ENCODE data around the gene NUCKS1.

NUCKS1 gene

DNA sequence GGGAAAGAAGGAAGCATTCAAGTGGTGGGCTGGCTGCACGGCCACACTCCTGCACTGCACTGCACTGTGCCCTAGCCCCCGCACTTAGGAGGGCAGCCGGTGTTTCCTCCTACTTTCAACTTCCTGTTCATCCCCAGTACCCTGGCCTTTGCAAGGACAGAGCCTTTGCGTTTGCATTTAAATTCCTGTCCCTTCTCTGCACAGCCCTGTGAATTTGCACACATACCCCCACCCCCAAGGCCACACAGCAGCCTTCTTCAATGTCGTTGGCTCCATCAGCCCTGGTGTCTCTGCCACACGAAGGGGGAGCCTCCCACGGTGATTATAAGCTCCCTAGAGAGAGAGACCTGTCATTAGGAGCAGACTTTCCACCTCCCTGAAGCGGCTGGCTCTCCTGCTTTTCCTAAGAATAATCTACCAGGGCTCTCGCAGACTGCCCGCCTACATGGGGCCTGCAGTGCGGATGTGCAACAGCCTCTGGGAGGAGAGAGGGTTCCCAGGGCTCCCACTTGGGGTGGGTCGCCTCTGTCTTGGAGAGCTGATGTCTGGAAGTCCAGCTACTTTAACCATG lies 56.5 kb downstream of the NUCKS1 start:
- DNase-seq: no peak

DNA sequence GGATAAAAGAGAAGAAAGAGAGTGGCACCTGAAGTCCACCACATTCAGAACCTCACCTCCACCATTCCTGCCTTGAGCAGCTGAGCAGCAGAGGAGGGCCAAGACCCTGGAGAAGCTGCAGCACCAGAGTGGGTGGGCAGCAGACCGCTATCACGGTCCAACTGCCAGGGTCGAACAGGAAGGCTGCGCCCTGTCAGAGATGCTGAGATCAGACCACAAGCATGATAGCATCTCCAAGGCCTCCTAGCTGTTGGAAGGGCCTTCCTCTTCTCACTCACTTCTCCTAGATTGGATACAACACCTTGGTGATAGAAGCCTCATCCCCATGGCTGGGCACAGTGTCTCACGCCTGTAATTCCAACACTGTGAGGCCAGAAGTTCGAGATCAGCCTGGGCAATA lies 57.6 kb downstream of the NUCKS1 start:
- DNase-seq: no peak

DNA sequence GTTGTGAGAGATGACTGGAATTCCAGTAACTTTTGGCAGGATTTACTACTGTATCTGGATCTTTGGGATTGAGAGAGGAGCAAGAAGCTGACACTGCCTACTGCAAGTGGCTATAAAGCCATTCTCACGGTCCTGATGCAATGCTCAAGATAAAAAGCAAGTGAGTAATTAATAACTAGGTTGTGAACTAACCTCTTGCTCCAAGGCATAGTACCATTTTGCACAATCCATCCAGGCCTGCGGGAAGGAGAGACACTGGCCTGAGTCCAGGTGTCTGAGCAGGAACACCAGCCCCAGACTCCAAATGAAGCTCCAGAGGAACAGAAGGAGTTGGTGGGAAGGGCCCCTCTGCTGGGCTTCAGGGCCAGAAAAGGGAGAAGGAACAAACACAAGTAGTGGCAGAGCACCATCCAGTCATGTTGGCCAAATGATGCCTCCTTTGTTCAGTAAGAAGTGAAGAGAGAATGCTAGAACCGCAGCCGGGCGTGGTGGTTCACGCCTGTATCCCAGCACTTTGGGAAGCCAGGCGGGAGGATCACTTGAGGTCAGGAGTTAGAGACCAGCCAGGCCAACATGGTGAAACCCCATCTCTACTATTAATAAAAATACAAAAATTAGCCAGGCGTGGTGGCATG lies 59.7 kb downstream of the NUCKS1 start:
- no peak for DNase-seq

DNA sequence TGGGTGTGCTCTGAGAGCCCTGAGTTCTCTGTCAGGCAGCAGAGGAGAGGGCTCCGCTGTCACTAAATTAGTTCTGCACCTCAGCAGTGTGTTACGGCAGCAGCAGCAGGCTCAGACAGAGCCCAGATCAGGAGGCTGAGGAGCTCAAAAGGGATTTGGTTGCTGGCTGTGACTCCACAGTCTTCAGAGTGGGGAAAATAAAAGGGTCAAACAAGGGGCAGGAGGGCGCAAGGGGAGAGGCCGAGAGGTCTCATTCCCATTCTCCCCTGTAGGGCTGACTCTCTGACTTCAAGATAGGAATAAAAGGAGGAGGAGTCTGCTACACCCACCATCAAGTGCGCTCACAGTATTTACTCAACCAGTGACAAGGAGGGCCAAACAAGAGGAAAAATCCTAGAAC lies 60.5 kb downstream of the NUCKS1 start:
- DNase-seq: no peak

DNA sequence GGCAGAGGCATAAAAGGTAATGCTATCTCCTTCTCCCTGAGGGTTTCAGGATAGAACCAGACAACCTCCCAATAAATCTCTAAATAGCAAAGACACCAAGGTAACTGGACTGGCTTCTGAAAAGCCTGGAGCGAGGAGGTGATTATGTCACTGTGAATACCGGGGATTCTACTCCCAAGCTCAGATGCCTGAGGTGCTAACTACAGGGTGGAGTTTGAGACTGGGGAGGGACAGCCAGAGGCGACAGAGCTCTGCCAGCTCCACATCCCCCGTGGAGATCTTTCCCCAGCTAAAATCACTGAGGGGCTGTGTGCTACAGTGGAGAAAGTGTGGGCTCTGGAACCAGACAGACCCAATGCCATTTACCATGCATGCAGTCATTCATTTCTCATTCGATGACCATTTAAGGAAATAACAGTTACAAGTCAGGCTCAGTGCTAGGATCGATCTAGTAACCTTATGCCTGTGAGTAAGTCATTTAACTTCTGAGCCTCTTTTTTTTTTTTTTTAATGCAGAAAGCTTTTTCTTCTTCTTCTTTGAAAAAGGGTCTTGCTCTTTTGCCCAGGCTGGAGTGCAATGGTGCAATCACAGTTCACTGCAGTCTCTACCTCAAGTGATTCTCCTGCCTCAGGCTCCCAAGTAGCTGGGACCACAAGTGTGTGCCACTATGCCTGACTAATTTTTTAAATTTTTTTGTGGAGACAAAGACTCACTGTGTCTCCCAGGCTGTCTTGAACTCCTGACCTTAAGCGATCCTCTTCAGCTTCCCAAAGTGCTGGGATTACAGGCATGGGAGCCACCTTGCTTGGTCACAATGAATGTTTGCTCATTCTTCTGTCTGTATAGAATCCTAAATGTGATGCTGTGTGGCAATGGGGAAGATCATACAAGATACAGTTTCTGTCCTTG lies 61.6 kb downstream of the NUCKS1 start:
- DNase-seq: no peak

DNA sequence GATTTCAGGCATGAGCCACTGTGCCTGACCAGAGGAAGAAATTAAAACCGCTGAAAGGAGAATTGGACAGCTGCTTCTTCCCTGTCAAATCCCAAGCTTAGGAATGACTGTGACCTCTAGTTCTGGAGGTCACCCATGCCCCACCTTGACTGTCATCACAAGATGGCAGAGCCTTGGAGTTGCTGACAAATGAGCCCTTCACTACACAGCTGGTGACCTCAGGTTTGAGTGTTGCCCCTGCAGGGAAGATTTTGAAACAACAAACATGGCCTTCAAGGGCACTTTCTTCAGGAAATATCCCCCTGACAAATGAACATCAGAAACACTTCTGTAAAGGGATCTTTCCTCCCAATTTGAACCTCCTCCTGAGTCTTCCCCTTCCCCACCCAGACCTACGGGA lies 62.7 kb downstream of the NUCKS1 start:
- no peak for DNase-seq

DNA sequence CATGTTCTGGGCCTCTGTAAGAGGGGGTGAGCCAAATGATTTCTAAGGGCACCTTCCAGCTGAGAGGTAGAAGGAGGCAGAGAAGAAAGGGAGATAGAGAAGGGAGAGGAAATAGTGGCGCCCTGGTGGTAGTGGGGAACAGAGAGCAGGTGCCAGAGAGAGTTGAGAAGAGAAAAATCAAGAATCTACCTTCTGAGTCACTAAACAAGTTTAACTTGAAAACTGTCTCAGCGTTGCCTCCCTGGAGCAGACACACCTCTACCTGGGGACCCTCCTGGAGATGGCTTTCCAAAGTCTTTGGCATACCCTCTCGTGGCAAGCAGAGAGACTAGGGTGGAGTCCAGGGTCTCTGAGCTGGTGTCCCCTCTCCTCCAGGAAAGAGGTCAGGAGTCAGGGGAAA lies 68.6 kb downstream of the NUCKS1 start:
- DNase-seq: no peak

DNA sequence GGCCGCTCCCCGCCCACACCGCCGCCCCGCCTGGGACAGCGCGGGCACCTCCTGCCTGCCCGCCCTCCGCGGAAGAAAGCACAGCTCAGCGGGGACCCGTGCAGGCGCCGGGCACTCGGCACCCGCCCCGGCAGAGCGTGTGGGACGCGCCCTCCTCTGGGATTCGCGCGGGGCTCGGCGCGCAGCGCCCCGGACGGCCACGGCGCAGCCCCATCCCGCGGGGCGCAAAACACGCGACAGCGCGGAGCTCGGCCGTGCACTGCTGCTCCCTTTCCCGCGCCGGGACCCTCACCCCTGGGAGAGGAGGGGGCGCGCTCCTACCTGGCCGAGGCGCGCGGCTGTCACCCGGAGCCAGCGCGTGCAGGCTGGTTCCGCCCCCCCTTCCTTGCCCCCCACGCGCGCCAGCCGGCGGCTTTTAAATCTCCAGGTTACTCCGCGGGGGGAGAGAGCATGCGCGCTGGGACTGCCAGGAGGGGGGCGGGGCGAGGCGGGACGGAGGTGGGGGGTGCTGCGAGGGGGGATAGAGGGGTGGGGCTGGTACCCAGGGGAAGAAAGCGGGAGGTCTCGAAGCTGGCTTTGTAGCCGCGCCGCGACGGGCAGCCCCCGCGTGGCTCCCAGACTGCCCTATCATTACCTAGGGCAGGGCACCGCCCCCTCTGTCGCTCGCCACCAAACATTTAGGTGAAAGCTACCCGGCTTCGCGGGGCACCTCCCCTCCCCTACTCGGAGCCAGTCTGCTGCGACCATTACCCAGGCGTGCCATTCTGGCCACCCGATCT lies 69.7 kb downstream of the NUCKS1 start, which contains the start of gene SLC45A3:
SLC45A3 (minus strand) TSS at position 437 of the 779 bp plus-strand sequence. CDS start 15,853 bp downstream, outside the sequence.
- DNase-seq: peak; percentile 33

DNA sequence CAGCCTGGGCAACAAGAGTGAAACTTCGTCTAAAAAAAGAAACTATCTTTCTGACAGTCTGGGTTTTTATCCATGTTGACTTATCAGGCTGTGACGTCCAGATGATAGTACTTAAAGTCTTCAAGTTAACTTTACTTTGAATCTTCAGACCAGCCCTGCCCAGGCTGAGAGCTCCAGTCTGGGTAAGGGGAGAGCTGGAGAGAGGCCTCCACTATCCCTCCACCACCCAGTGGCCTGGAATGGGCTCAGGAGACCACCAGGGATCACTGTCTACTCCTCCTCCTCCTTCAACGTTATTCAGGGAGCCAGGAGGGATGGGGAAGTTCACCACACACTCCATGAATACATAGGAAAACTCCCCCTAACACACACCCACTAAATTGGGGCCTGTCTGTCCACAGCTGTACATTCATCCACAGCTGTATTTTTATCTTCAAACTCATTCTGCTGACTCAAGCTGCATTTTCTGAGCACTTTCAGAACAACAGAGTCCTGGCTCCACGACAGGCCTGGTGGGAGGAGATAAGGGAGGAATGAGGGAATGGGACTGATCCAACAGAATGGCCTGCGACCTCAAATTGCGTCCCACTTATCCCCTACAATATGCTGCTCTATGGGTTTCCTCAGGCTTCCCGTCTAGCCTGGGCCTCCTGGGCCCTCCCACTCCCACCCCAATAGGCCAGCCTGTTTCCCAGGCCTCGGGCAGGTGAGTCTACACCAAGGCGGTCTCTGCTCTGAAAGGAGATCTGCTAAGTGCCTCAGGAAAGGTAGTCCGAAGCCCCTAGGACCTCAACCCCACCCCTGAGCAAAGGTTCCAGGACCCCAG lies 71.5 kb downstream of the NUCKS1 start:
- DNase-seq: no peak

DNA sequence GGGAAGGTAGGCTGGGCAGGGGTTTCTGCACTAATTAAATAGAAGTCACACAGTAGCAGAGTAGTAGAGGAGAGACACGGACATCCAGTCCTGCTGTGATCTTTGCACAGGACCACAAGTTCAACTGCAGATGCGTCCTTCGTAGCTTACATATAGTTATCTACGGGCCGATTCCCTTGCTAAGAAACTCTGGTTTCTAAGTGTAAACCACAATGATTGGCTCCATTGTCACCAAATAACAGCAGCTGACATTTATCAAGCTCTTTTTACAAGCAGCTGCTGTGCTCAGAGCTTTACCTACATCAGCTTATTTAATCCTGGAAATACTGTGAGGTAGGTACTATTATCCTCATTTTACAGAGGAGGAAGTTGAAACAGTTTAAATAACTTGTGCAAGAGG lies 72.8 kb downstream of the NUCKS1 start:
- DNase-seq: no peak

DNA sequence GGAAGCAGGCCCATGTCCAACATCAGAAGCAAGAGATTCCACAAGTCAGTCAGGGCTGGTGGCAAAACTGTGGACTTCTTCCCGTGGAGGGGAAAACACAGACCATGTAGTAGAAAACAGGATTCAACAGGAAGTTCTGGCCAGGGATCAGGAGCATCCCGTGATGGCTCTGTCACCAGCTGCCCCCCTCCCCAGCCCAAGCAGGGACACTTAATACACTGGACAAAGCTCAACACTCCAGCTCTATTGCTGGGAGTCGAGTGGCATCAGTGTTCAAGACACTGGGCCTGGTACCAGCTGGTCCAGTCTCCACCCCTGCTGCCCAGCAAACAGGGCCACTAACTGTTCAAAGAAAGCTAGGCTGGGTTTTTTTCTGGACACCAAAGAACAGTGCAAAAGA lies 73.4 kb downstream of the NUCKS1 start:
- DNase-seq: no peak

DNA sequence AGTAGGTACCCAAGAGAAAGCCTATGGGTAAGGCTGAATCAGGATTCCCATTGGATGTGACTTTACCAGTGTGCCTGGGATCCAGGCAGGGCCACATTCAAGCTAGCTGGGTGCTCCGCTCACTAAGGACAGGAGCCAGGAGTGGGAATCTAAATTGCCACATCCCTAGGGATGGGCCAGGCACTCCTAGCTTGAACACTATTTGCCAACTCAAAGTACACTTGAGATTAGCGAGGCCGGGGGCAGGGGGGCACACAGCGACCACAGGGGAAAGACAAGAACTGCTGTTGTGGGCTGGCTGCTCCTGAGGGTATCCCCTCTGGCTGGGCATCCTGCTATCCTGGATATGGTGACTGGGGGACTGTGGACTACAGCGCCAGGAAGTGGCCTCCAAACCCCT lies 74.0 kb downstream of the NUCKS1 start:
- no peak for DNase-seq

DNA sequence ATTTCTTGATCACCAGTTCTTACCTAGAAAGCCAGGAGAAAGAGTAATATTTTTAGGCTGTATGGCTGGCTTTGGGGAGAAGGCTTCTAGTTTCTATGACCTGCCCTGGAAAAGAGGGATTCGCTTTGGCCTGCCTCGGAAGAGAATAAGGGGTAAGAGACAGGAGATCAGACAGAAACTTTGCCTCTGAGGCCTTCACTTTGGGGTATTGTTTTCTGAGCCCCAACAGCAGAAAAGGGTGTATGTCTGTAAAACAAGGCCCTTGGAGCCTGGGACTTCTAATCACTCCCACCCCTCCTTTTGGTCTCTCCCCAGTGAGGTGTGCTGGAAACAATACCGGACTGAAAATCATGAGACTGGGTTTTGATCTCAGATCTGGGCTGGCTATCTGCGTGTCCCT lies 74.7 kb downstream of the NUCKS1 start:
- DNase-seq: no peak

DNA sequence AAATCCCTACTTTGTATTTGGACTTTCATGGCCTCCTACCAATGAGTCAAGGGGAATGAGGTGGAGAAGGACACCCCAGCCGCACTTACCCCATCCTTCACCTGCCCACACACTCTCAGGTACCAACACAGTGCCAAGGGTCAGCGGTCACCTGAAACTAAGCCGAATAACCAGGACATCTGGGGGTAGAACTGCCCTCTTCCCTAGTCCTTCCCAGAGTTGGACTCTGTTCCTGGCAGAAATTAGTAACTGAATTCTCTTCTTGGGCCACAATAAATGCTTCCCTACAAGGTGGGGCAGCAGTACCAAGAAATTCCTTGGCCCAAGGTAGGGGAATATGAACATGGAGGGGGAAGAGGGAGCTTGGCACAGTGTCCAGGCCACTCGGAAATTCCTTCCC lies 77.0 kb downstream of the NUCKS1 start:
- DNase-seq: no peak

DNA sequence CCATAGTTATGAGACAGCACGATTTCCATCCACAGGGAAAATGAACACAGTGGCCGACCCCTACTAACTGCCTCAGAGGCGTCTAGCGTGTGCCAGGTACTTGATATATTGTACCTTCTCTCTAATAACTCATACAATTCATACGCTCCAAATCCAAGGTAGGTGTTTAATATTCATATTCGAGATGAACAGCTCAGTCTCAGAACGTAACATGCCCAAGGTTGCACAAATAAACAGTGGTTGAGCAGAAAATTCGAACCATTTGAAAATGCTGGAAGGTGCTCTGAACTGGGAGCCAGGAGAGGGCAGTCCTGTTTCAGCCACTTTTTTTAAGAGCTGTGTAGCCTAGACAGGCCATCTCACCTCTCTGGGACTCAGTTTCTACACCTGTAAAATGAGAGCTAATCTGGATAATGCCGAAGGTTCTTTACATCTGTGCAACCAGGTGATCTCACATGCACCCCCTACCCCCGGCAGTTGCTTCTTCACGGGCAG lies 77.5 kb downstream of the NUCKS1 start:
- no peak for DNase-seq

DNA sequence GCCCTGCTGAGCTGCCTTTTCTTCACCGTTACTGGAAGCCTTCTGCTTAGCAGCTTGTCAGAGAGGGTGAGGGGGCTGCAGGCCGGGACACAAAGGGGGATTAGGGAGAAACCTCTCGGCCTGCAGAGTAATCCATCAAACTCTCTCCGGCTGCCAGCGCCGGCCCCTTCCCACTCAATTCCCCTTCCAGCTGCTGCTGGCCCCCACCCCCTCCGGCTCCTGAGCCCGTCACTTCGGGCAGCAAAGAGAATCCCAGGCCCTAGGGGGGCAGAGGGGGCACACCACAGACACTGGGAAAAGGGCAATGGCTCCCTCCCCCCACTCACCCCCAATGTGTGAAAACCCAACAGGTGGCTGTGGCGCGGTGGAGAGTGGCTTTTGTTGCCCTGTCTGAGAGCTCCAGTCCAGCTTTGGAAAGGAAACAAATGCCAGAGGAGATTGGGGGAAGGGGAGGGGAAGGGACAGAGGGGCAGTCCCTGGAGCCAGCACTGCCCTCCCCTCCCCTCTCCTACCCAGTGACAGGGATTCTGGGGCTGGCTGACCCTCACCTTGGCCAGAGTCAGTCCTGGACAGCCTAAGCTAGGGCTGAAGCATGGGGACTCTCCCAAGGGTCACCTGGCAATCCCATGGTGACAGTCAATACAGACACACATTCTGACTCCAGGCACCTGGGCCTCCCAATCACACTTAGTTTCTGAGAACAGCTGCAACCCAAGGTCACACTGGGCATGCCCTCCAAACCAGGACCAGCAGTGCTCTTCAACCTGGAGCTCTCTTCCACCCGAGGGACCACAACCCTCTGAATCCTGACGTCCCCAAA lies 79.2 kb downstream of the NUCKS1 start:
- DNase-seq: no peak

DNA sequence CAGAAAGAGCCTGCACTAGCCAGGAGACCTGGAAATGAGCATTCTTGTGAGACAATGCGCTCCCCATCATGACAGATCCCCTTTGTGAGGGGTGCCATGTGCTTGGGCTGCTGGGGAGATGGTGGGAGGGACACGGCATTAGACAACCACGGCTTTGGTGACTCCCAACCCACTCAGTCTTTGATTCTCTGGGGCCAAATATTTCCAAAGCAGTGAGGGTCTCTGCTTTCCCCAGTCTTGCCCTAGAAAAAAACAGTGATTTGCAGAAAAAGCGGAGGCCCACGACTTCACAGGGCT lies 79.9 kb downstream of the NUCKS1 start:
- DNase-seq: no peak

DNA sequence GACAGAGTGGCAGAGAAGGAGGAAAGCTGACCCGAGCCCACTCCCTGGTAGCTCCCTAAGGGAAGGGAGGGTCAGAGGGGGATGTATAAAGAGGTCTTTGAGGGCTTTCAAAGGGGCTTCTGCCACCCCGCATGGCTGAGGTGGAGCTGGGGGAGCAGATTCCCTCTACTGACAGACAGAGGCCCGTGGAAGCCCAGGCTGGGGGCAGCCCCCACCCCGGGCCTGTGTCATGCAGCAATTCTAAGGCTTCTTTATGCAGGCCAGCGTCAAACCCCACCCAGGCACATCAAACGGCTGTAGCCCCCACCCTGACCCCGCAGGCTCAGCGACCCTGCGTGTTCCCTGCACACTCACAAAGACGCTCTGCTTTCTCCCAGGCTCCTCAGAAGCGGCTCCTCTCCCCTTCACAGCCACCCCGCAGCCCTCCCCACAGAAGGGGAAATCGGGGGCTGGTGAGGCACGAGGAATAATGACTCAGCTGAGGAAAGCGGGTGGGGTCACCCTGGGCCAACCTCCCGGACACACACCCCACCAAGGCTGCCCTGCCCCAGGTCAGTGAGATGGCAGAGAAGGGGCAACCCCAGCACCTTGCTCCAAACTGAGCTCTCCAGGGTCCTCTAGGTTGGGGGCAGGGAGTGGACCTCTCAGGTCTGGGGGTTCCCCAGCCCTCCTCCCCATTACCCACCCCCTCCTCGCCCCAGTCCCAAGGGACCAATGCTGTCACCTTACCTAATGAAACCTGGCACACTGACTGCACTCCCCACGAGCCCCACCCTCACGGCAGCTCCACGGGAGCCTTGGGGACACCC lies 80.4 kb downstream of the NUCKS1 start:
- DNase-seq: no peak

DNA sequence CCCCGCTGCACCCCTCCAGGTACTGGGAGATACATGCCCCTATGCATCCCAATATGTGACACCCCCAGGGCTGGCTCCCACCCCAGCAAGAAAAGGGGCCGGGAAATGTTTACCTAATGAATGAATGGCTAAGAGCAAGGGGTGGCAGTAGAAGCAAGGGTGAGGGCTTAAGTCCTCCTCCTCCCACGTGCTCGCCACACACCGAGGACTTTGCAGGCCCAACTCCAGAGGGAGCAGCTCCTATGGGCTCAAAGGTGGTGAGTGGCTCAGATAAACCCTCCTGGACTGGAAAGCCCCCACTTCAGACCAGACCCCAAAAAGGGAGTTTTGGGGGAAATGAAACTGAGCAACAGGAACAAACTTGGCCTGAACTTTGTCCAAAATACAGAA lies 81.0 kb downstream of the NUCKS1 start:
- DNase-seq: no peak

DNA sequence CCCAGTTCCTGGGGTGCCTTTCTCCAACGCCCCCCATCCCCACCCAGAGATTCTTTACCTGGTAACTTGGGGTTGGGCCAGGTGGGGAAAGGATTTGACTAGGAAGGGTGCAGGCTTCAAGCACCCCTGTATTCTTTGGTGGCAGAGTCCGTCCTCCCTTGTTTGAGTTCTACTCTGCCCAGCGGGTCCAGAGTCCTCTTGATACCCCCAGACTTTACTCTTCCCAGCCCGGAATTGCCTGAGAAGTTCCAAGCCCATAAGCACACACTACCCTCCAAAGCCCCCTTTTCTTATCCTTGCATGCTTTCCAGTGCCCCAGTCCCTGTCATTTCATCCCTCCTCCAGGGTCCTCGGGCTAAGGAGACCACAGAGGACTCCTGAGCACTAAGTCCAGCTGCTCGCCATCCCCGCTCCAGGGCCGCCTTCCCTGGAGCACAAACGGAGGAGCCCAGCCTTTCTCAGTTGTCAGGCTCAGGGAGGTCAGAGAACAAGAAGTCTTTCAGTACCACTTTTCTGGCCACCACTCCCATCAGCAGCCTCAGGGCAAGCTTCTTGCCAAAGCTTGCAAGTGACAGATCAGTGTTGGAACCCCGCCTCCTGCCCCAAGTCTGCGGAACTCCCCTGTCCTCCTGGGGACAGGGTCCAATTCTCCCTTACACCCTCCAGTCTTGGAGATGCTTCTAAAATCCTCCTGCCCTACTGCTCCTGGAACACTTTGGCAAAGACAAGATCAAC lies 81.9 kb downstream of the NUCKS1 start:
- no peak for DNase-seq

All from effector CD8-positive, alpha-beta T cell (primary cell).